PC-9 (cell line): Measurements from ENCODE around the gene JMJD1C. TPM values are rescaled to one million over a fixed set of nuclear protein-coding genes. Genes with fewer than 3 reads are reported as not detected.

ENCODE experiments used
- BruUV-seq: library from RNA; stranded (reverse); fragments of 400-500 nt; replicated peaks from 2 replicates; lab custom pipeline; 2021; lab: Mats Ljungman, UMichigan
- CTCF ChIA-PET: fragments of 300-600 bp; sonication (Branson Sonifier 250); formaldehyde crosslinking; loops from one replicate; lab custom pipeline; 2022; ENCODE audit warnings: antibody characterized with exemption; lab: Charles Lee
- POLR2A ChIA-PET: fragments of 300-600 bp; sonication (Branson Sonifier 250); formaldehyde crosslinking; loops from one replicate; lab custom pipeline; 2022; ENCODE audit warnings: antibody characterized with exemption; ENCODE audit not compliant: unreplicated experiment; lab: Charles Lee
- DNase-seq, 2 experiments: peaks; one replicate each; pipeline versions ENCODE4 v3.0.0 to v3.0.0-alpha.2; 2015 to 2022; ENCODE audit warnings: mixed read lengths in 1 of 2
- H2AFZ ChIP-seq: fragments of 200-600 bp; sonication (generic); 2 replicates; pipeline ENCODE4 v1.8.1; 2017; ENCODE audit warnings: antibody characterized with exemption
- H3F3A ChIP-seq: fragments of 200-600 bp; sonication (generic); 2 replicates; pipeline ENCODE4 v1.8.1; 2017; ENCODE audit warnings: antibody characterized with exemption, mild to moderate bottlenecking, low read depth; ENCODE audit not compliant: insufficient read depth
- H3K27ac ChIP-seq: fragments of 200-600 bp; sonication (generic); 2 replicates; pipeline ENCODE4 v1.6.1; 2016; ENCODE audit warnings: mixed run types
- H3K27me3 ChIP-seq: fragments of 200-600 bp; sonication (generic); 2 replicates; pipeline ENCODE4 v1.6.1; 2016; ENCODE audit warnings: low read depth, mixed run types; ENCODE audit not compliant: insufficient read depth
- H3K36me3 ChIP-seq: fragments of 200-600 bp; sonication (generic); 2 replicates; pipeline ENCODE4 v1.6.1; 2016; ENCODE audit warnings: low read depth, mixed run types
- H3K4me1 ChIP-seq: fragments of 200-600 bp; sonication (generic); replicated peaks from 2 replicates; pipeline ENCODE4 v1.6.1; 2016; ENCODE audit warnings: mixed run types; ENCODE audit not compliant: insufficient read depth
- H3K4me2 ChIP-seq: fragments of 200-600 bp; sonication (generic); 2 replicates; pipeline ENCODE4 v1.6.1; 2017; ENCODE audit warnings: mixed run types
- H3K4me3 ChIP-seq: fragments of 200-600 bp; sonication (generic); 2 replicates; pipeline ENCODE4 v1.6.1; 2016; ENCODE audit warnings: mixed run types
- H3K79me2 ChIP-seq: fragments of 200-600 bp; sonication (generic); 2 replicates; pipeline ENCODE4 v1.6.1; 2017; ENCODE audit warnings: low read depth, mixed run types
- H3K9me2 ChIP-seq: fragments of 200-600 bp; sonication (generic); 2 replicates; pipeline ENCODE4 v1.8.1; 2017; ENCODE audit warnings: mild to moderate bottlenecking; ENCODE audit not compliant: insufficient read depth
- H3K9me3 ChIP-seq: fragments of 200-600 bp; sonication (generic); 2 replicates; pipeline ENCODE4 v1.8.1; 2016; ENCODE audit warnings: low read depth; ENCODE audit not compliant: insufficient read depth
- H4K20me1 ChIP-seq: fragments of 200-600 bp; sonication (generic); 2 replicates; pipeline ENCODE4 v1.8.1; 2017; ENCODE audit not compliant: insufficient read depth
- CTCF ChIP-seq: fragments of 200-600 bp; sonication (generic); conservative IDR thresholded peaks from 2 replicates; pipeline ENCODE4 v1.6.1; 2017; ENCODE audit warnings: mixed run types, antibody characterized with exemption, mild to moderate bottlenecking, moderate library complexity
- EZH2 ChIP-seq: fragments of 200-600 bp; sonication (generic); IDR thresholded peaks from 2 replicates; pipeline ENCODE4 v1.8.0; 2017; ENCODE audit warnings: antibody characterized with exemption, low read depth
- intact Hi-C: fragments of 100-400 bp; cut with micrococcal nuclease; formaldehyde crosslinking; loops from one replicate; pipeline ENCODE4 v1.10.0; 2022; ENCODE audit not compliant: unreplicated experiment
- total RNA-seq: library from RNA; stranded (reverse); gene quantifications from 2 replicates; pipeline ENCODE4 v1.2.3, GENCODE V29; 2021

Gene JMJD1C
- total RNA-seq, 1 experiment from 2014 or later: 78.7 TPM

GRCh38 chr10:63241841-63242281 lies 223.9 kb downstream of the JMJD1C start:
- H3K79me2 ChIP-seq: peaks cover 89% of the 10 kb centered on the region
- no peak for DNase-seq
- H3K4me3 ChIP-seq: no peak overlapping the region
- intact Hi-C loops: no loop called here
- no peaks in the 10 kb centered on the region for H3K9me3 ChIP-seq
- no peak overlapping the region for H3K4me2 ChIP-seq
- no peak overlapping the region for H2AFZ ChIP-seq
- H4K20me1 ChIP-seq: peaks cover 18% of the 10 kb centered on the region
- H3K4me1 ChIP-seq: peaks cover 22% of the 10 kb centered on the region
- H3K36me3 ChIP-seq: peaks cover 8% of the 10 kb centered on the region; the same call in 1 of the 2 replicates
- H3K27ac ChIP-seq: no peak overlapping the region
- ChIA-PET POLR2A (no interaction called here), CTCF (no interaction called here)
- no peaks in the 10 kb centered on the region for H3K9me2 ChIP-seq
- BruUV-seq: no TSS peak
- TF ChIP-seq CTCF: no peak
- H3F3A ChIP-seq: peaks cover 13% of the 10 kb centered on the region
- no peaks in the 10 kb centered on the region for H3K27me3 ChIP-seq

- BruUV-seq: no TSS peak
- no peak overlapping the region for H3K27ac ChIP-seq
- no peak for DNase-seq
- TF ChIP-seq CTCF (no peak), EZH2 (no peak)
- H2AFZ ChIP-seq: no peak overlapping the region
- H3K79me2 ChIP-seq: peaks cover 84% of the 10 kb centered on the region
- intact Hi-C loops: no loop called here
- peaks cover 17% of the 10 kb centered on the region for H3F3A ChIP-seq
- H3K9me2 ChIP-seq: no peaks in the 10 kb centered on the region
- peaks cover 13% of the 10 kb centered on the region for H4K20me1 ChIP-seq
- peaks cover 32% of the 10 kb centered on the region for H3K4me1 ChIP-seq
- ChIA-PET CTCF (no interaction called here), POLR2A (no interaction called here)
- H3K36me3 ChIP-seq: peaks cover 4% of the 10 kb centered on the region; the same call in 1 of the 2 replicates
- H3K27me3 ChIP-seq: no peaks in the 10 kb centered on the region
- no peak overlapping the region for H3K4me2 ChIP-seq
- H3K9me3 ChIP-seq: no peaks in the 10 kb centered on the region
- no peak overlapping the region for H3K4me3 ChIP-seq
Measured at GRCh38 chr10:63240807-63241206, 225.0 kb downstream of the JMJD1C start.

GRCh38 chr10:63238501-63238900 lies 227.3 kb downstream of the JMJD1C start:
- Histone ChIP-seq H3K9me3 (no peaks in the 10 kb centered on the region), H3K27ac (peak overlapping the region; percentile 93), H3K79me2 (peaks cover 85% of the 10 kb centered on the region), H3K36me3 (peaks cover 3% of the 10 kb centered on the region; the same call in 1 of the 2 replicates), H3F3A (peaks cover 15% of the 10 kb centered on the region), H3K4me2 (no peak overlapping the region), H3K27me3 (no peaks in the 10 kb centered on the region), H2AFZ (no peak overlapping the region), H3K4me3 (no peak overlapping the region), H3K9me2 (no peaks in the 10 kb centered on the region), H3K4me1 (peaks cover 40% of the 10 kb centered on the region), H4K20me1 (peaks cover 9% of the 10 kb centered on the region)
- BruUV-seq: no TSS peak
- POLR2A ChIA-PET: interaction anchor here (0.8 kb wide), 1 partner anchor 1202 kb away, joined by 10 read pairs; no protein-coding TSS in a partner anchor
- no peak for DNase-seq
- TF ChIP-seq CTCF (no peak), EZH2 (no peak)
- CTCF ChIA-PET: interaction anchor here (0.5 to 0.6 kb wide), 2 partner anchors 39 to 485 kb away, joined by 3 to 4 read pairs; no protein-coding TSS in a partner anchor
- intact Hi-C loops: no loop called here
